Mesenteric fat pad (tissue), 1 donor: ENCODE results near the gene SIK3. TPM values are rescaled to one million over a fixed set of nuclear protein-coding genes. Genes with fewer than 3 reads are reported as not detected.
A peak's percentile ranks its signal among the peaks of the same experiment; 100 is the strongest.
"Not testable (repeated sequence)": the region's sequence is repeated elsewhere in the genome, so short reads cannot be mapped to it uniquely, and the experiment has no call there.

ENCODE experiments used
- DNase-seq: peaks from one replicate; pipeline ENCODE4 v3.0.0-alpha.2; 2020; ENCODE audit warnings: low spot score
- long read RNA-seq: library from polyadenylated mRNA; unstranded; transcript quantifications from one replicate; pipeline ENCODE4 v2.0.0, GENCODE V29; 2020
- total RNA-seq: library from RNA; stranded (reverse); fragmentation: NEBNext Ultra II Directional; extraction: Animal tissue kit (Norgen Biotek cat#: 25700); gene quantifications from one replicate; pipeline ENCODE4 v1.2.1, GENCODE V29; 2021
- donor health status: DM: yes; HTN: yes; CAD: no.

The SIK3 gene
- 39.2 TPM for total RNA-seq
- long read RNA-seq, partial matches to known transcripts, result 15 of 42 reads
- long read RNA-seq, other reads (novel, unspliced or antisense), result 27 of 42 reads

GRCh38 chr11:117098269-117099232 is at the start of gene SIK3:
Gene SIK3, minus strand, starts transcription at chr11:117098428. Its CDS starts 13 bp downstream, at chr11:117098415.
- DNase-seq, result peak; percentile 98

DNA sequence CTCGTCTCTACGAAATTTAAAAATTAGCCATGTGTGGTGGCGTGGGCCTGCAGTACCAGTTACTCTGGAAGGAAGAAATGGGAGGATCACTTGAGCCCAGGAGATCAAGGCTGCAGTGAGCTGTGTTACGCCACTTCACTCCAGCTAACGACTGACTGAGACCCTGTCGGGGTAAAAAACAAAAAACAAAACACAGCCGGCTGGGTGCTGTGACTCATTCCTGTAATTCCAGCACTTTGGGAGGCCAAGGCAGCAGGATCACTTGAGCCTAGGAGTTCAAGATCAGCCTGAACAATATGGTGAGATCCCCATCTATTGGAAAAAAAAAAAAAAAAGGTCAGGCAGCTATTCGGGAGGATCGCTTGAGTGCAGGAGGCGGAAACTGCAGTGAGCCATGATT is 48.3 kb upstream of the SIK3 start:
- no peak for DNase-seq

DNA sequence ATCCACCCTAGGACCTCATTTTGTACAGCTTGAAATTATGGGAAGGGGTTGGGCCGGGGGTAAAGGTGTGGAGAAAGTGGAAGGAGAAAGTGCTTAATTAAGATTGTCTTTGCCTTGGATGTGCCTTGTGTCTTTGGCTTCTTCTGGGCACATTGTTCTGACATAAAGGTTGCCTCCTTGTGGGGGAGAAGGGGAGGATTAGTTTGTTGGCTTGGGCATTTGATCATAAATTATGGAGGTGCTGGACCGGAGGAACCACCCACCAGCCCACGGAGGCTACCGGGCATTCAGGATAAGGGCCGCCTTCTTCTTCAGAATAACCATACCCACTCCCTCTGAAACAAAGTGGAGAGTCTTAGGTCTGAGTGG is 47.1 kb upstream of the SIK3 start:
- DNase-seq, result no peak

GRCh38 chr11:117144477-117145392 is 46.5 kb upstream of the SIK3 start:
- no peak for DNase-seq

DNA sequence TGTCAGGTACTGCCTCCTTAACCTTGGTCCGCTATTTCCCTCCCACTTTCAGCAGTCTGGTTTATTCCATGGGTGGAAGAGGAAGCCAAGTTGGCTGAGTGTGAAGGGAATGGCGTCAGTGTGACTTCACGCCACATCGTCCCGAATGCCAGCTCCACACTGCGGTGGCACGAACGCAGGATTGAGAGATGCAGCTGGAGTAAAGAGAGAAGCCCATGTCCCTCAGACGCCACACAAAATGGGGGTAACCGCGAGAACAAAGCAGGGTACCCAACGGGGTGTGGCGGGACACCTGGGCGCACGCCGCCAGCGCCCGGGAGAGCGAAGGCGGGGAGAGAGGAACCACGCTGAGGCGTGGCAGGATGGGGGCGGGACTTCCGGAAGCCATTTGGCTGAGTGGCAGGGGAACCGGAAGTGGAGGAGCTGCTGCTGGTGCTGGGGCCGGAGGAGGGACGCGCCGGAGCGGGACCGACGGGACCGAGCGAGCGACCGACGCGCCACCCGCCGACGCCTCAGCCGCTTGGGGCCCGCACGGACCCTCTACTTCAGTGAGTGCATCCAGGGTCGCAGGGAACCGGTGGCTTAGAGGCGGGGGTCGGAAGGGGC is 45.7 kb upstream of the SIK3 start, which contains the start of gene PAFAH1B2:
PAFAH1B2 (plus strand) TSS at position 417 of the 606 bp plus-strand sequence. CDS start 8,161 bp downstream, outside the sequence.
- DNase-seq, result peak; percentile 98

- DNase-seq, result no peak
Observed at GRCh38 chr11:117143390-117143789, 45.2 kb upstream of the SIK3 start.

DNA sequence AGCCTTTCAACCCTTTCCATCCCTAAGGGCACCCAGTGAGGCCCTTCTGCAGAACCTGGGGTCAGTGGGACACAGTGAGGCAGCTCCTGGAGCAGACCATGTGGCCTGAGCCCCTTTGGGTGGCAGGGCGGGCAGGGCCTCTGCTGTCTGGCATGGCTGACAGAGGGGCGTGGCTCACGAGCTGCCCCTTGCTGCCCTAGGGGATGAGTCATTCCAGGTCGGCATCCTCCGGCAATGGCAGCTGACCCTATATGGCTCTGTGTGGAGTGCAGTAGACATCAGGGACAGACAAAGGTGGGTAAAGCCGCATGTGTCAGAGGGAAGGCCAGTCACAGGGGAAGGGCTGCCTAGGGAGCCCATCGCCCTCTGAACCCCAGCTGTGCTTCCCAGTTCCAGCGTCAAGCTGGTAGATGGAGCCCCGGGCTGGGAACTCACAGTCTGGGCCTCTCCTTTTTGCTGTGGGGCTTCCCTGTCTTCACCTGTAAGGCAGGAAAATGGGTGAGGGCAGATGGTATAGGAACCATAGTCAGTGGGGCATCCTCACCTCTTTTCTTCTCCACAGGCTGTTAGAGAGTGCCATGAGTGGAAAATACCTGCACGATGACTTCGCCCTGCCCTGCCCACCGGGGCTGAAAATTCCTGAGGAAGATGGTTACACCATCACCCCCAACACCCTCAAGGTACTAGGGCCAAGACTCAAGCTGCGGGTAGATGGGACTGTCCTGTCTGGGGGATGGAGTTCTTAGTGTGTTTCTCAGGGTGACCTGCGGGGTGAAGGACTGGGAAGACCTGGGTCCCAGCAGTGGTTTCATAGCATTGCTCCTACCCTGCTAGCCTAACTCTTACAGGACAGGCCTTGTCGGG is 39.2 kb upstream of the SIK3 start:
- not testable (repeated sequence) for DNase-seq

GRCh38 chr11:117134979-117135378 is 36.8 kb upstream of the SIK3 start:
- not testable (repeated sequence) for DNase-seq

DNA sequence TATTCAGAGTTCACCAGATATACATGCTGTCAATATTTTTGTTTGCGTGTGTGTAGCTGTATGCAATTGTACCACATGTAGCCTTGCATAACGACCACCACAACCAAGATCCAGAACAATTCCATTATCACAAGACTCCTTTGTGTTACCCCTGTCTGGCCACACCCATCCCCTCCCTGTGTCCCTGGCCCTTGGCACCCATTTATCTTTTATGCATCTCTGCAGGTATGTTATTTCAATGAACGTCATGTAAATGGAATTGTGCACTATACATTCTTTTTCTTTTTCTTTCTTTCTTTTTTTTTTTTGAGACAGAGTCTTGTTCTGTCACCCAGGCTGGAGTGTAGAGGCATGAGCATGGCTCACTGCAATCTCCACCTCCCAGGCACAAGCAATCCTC is 36.2 kb upstream of the SIK3 start:
- no peak for DNase-seq

- no peak for DNase-seq
Observed at GRCh38 chr11:117130879-117131278, 32.7 kb upstream of the SIK3 start.

GRCh38 chr11:117130396-117130795 is 32.2 kb upstream of the SIK3 start:
- not testable (repeated sequence) for DNase-seq

DNA sequence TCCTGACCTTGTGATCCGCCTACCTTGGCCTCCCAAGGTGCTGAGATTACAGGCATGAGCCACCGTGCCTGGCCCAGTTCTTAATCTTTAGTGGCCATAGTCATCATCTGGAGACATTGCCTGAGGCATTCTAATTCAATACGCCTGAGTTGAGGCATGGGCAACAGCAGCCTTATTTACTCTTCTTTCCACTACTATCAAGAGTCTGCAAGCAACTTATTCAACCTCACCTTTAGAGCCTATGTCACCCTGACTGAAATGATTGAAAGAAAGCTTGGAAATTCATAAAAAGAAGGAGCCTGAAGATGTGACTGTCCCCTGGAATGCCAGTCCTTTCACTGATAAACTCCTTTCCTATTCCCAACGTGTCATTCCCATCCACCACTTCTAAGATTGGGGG is 30.1 kb upstream of the SIK3 start:
- no peak for DNase-seq

DNA sequence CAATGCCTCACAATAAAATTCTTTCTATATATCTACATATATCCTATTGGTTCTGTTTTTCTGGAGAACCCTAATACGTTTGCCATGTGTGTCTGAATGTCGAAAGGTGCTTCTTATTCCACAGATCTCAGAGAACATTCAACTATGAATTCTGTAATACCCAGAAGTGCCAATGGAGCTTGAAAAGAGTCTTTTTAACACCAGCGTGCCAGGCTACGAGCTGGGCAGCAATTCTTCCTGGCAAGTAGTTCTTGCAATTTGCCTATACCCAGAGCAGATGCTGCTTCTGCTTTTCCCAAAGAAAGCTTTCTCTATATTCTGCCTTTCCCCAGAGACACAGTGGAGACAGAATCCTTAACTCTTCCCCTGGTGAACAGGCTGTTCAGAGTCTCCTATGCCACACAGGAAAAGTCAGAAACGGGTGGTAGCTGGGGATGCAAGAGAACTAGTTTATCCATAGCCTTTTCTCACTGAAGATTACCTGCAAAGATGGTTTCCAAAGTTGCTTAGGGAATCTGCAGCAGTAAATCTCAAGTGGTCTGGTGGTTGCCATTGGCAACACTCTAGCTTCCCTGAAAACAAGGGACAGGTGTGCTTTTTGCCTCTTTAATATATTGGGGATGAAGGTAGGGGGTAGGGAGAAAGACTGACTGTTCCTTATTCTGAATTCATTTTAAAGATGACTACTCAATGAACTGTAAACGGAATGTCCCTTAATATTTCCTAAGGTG is 29.1 kb upstream of the SIK3 start:
- no peak for DNase-seq

GRCh38 chr11:117126223-117126965 is 28.2 kb upstream of the SIK3 start:
- DNase-seq, result no peak

DNA sequence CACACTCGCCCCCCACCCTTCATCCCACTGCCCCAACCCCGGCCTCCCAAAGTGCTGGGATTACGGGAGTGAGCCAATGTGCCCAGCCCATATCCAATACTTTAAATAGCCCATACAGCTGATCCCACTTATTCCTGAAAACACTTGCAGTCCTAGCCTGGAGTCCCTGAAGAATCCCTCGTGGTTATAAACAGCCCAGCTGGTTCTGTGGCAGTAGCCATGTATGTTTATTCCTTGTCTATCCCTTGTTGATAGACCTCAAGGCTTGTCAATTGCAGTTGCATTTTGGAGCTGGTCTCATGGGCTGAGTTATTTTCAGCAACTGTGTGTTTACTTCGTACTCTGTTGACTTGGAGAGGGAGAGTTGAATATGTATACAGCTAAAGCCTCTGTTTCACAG is 24.3 kb upstream of the SIK3 start:
- DNase-seq, result no peak

GRCh38 chr11:117121176-117121575 is 22.9 kb upstream of the SIK3 start:
- no peak for DNase-seq

DNA sequence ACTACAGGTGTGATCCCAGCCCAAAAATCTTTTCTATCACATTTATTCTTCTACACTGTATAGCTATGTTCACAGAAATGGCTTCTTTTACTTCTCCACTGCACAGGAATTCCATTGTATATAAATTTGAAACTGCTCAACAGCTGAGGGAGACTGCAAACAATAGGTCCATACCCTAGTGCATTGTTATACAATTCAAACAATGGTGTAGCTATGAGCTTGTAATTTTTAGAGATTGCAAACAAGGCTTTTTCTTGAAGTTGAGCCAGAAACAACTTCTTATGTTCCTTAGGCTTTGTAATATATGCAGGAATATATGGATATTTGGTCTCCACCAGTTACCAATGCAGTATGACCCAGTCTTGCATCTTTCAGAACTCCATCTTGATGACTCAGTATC is 19.5 kb upstream of the SIK3 start:
- no peak for DNase-seq

DNA sequence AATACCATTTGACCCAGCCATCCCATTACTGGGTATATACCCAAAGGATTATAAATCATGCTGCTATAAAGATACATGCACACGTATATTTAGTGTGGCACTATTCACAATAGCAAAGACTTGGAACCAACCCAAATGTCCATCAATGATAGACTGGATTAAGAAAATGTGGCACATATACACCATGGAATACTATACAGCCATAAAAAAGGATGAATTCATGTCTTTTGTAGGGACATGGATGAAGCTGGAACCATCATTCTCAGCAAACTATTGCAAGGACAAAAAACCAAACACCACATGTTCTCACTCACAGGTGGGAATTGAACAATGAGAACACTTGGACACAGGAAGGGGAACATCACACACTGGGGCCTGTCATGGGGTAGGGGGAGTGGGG is 14.7 kb upstream of the SIK3 start:
- not testable (repeated sequence) for DNase-seq

DNA sequence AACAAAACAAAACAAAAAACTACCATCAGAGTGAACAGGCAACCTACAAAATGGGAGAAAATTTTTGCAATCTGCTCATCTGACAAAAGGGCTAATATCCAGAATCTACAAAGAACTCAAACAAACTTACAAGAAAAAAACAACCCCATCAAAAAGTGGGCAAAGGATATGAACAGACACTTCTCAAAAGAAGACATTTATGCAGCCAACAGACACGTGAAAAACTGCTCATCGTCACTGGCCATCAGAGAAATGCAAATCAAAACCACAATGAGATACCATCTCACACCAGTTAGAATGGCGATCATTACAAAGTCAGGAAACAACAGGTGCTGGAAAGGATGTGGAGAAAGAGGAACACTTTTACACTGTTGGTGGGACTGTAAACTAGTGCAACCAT is 14.3 kb upstream of the SIK3 start:
- not testable (repeated sequence) for DNase-seq
